Mesenteric fat pad (tissue), 1 donor: Measurements from ENCODE around the gene TAS1R1. TPM values are rescaled to one million over a fixed set of nuclear protein-coding genes. Genes with fewer than 3 reads are reported as not detected.

Experiments
- DNase-seq: peaks from one replicate; pipeline ENCODE4 v3.0.0-alpha.2; 2020; ENCODE audit warnings: low spot score
- total RNA-seq: library from RNA; stranded (reverse); fragmentation: NEBNext Ultra II Directional; extraction: Animal tissue kit (Norgen Biotek cat#: 25700); gene quantifications from one replicate; pipeline ENCODE4 v1.2.1, GENCODE V29; 2021
- donor health status: DM: yes; HTN: yes; CAD: no.

TAS1R1 gene
- total RNA-seq, 1 donor from 2014 or later, result not detected

DNA sequence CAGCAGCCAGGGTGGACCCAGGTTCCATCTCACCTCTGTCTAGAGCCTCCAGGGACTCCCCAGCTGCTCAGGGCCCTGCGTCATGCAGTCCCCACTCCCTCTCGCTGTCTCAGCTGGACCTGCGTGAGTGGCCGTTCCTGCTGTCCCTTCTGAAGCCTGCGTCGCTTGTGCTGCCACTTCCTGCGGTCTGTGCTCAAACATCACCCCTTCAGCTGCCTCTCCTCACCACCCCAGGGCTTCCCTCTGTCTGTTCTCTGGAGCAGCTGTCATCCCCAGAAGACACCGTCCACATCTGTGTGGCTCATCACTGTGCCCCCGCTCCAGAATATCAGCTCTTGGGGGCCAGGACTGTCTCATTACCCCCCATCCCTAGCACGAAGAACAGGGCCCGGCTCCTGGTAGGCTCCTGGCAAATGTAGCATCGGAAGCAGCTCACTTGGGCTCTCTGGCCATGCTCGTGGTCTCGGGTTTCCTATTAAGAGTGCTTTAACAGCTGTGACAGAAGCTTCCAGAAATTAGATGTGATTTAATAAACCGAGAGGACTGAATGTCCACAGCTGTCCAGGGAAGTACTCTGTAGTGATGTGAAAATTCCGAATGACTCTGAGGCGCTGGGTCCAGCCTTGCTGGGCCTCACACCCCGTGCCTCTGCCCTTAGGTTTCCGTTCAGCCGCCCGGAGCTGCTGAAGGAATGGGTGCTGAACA lies 72.9 kb downstream of the TAS1R1 start:
- no peak for DNase-seq

DNA sequence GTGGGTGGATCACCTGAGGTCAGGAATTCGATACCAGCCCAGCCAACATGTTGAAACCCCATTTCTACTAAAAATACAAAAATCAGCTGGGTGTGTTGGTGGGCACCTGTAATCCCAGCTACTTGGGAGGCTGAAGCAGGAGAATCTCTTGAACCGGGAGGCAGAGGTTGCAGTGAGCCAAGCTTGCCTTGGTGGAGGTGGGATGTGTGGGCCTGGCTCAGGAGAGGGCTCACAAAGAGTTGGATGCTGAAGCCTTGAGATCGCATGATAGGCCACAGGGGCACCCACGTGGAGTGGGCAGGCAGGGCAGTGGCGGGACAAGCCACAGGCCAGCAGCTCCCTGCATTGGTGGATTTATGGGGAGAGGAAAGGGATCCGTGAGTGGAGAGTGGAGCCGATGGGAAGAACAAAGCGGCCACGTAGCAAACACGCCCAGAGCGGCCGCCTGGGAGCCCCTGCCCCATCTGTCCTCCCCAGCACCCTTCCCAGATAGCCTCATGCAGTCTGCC lies 73.9 kb downstream of the TAS1R1 start:
- no peak for DNase-seq

Other genes starting within 250 kb of the TAS1R1 start
- gene ACOT7, start 161.5 kb upstream of the TAS1R1 start, total RNA-seq, result 9.6 TPM
- 0.19 TPM for gene HES2, start 135.4 kb upstream of the TAS1R1 start, total RNA-seq
- gene ESPN, start 130.5 kb upstream of the TAS1R1 start, total RNA-seq, result 0.80 TPM
- 6.0 TPM for gene TNFRSF25, start 89.1 kb upstream of the TAS1R1 start, total RNA-seq
- gene PLEKHG5, start 63.6 kb upstream of the TAS1R1 start, total RNA-seq, result 9.3 TPM
- gene NOL9, start 794 bp upstream of the TAS1R1 start, total RNA-seq, result 23.2 TPM
- gene ZBTB48, start 24.7 kb downstream of the TAS1R1 start, total RNA-seq, result 18.9 TPM
- 23.4 TPM for gene KLHL21, start 47.6 kb downstream of the TAS1R1 start, total RNA-seq
- 13.3 TPM for gene PHF13, start 58.4 kb downstream of the TAS1R1 start, total RNA-seq
- 13.3 TPM for gene THAP3, start 69.6 kb downstream of the TAS1R1 start, total RNA-seq
- 42.4 TPM for gene DNAJC11, start 146.5 kb downstream of the TAS1R1 start, total RNA-seq
- 51.8 TPM for gene CAMTA1, start 230.1 kb downstream of the TAS1R1 start, total RNA-seq